ENCODE results near the gene CCR7.

Gene CCR7

GRCh38 chr17:40560592-40561293, 4.5 kb downstream of the CCR7 start:
- no peak for DNase-seq

GRCh38 chr17:40559954-40560591, 5.2 kb downstream of the CCR7 start:
- peak; percentile 93 for DNase-seq

- no peak for DNase-seq
Observed at GRCh38 chr17:40559564-40559916, 5.7 kb downstream of the CCR7 start.

- DNase-seq, result no peak
Observed at GRCh38 chr17:40558890-40559563, 6.2 kb downstream of the CCR7 start.

- no peak for DNase-seq
Observed at GRCh38 chr17:40558300-40558889, 6.9 kb downstream of the CCR7 start.

GRCh38 chr17:40557531-40558299, 7.6 kb downstream of the CCR7 start:
- DNase-seq, result no peak

GRCh38 chr17:40556884-40557414, 8.3 kb downstream of the CCR7 start:
- no peak for DNase-seq

GRCh38 chr17:40556198-40556661, 9.0 kb downstream of the CCR7 start:
- no peak for DNase-seq

- no peak for DNase-seq
Observed at GRCh38 chr17:40555296-40556190, 9.7 kb downstream of the CCR7 start.

GRCh38 chr17:40554646-40555295, 10.5 kb downstream of the CCR7 start:
- no peak for DNase-seq

GRCh38 chr17:40553694-40554534, 11.4 kb downstream of the CCR7 start:
- DNase-seq, result no peak

GRCh38 chr17:40552806-40553693, 12.2 kb downstream of the CCR7 start:
- no peak for DNase-seq

GRCh38 chr17:40551879-40552768, 13.1 kb downstream of the CCR7 start:
- DNase-seq, result no peak

GRCh38 chr17:40551091-40551878, 14.0 kb downstream of the CCR7 start:
- no peak for DNase-seq

- no peak for DNase-seq
Observed at GRCh38 chr17:40550608-40551007, 14.7 kb downstream of the CCR7 start.

GRCh38 chr17:40548982-40549685, 16.1 kb downstream of the CCR7 start:
- peak; percentile 30 for DNase-seq

Data from NCI-H1436 (cell line).